ENCODE data around the gene VGLL4. TPM values are rescaled to one million over a fixed set of nuclear protein-coding genes. Genes with fewer than 3 reads are reported as not detected.

VGLL4 gene
- total RNA-seq, 2 experiments from 2014 or later = 37.1 TPM

- H3K27me3 Mint-ChIP-seq (ENCODE audit: low read depth) = peaks cover 5% of the 10 kb centered on the region
- DNase-seq = no peak
- CTCF ChIA-PET = interaction anchor here (0.5 to 6.3 kb wide), 11 partner anchors 9 to 413 kb away, joined by 3 to 76 read pairs (median 3); no protein-coding TSS in a partner anchor
- no peaks in the 10 kb centered on the region for H3K9me3 Mint-ChIP-seq (ENCODE audit: insufficient read depth)
- no peak overlapping the region for H3K4me3 Mint-ChIP-seq
- no peak overlapping the region for H3K27ac Mint-ChIP-seq
- peaks cover 6% of the 10 kb centered on the region for H3K4me1 Mint-ChIP-seq (ENCODE audit: low read depth)
- no peak for ATAC-seq
- H3K36me3 Mint-ChIP-seq (ENCODE audit: low read depth) = no peaks in the 10 kb centered on the region
- POLR2A ChIA-PET = interaction anchor here (0.8 kb wide), 1 partner anchor 85 kb away, joined by 3 read pairs; no protein-coding TSS in a partner anchor
These were observed 6.7 kb upstream of the VGLL4 start for GRCh38 chr3:11650391-11650790.

- Mint-ChIP-seq H3K4me3 (no peak overlapping the region), H3K27ac (no peak overlapping the region), H3K27me3 (ENCODE audit: low read depth) (peaks cover 5% of the 10 kb centered on the region), H3K9me3 (ENCODE audit: insufficient read depth) (no peaks in the 10 kb centered on the region), H3K36me3 (ENCODE audit: low read depth) (no peaks in the 10 kb centered on the region), H3K4me1 (ENCODE audit: low read depth) (peaks cover 5% of the 10 kb centered on the region)
- DNase-seq (no peak), ATAC-seq (no peak)
- POLR2A ChIA-PET = no interaction called here
- CTCF ChIA-PET = interaction anchor here (6.3 kb wide), 1 partner anchor 269 kb away, joined by 76 read pairs; no protein-coding TSS in a partner anchor
These were observed 5.0 kb upstream of the VGLL4 start for GRCh38 chr3:11648735-11649134.

DNA sequence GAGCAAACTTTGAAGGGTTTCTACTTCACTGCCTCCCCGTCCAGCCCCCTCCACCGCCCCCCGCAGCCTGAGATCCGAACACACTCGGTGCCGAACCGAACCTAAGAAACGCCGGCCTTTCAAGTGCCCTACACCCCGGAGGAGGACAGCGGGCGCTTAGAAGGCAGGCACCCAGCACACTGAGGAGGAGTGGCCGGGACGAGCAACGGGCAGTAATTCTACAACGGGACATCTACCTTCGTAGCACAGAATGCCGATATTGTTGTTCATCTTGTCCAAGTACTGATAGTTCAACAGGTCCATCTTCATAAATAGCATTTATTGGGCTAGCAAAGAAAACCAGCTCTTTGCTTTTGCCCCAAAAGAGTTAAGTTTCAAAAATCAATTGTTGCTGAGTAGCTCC is 513 bp downstream of the VGLL4 start:
- POLR2A ChIA-PET = interaction anchor here (0.7 to 2.2 kb wide), 6 partner anchors 12 to 73 kb away, joined by 3 to 23 read pairs (median 3); no protein-coding TSS in a partner anchor
- ATAC-seq = peak; percentile 50
- peak overlapping the region; percentile 91 for H3K4me3 Mint-ChIP-seq
- DNase-seq = peak; percentile 46
- H3K36me3 Mint-ChIP-seq (ENCODE audit: low read depth) = peaks cover 30% of the 10 kb centered on the region
- peaks cover 41% of the 10 kb centered on the region for H3K4me1 Mint-ChIP-seq (ENCODE audit: low read depth)
- no peaks in the 10 kb centered on the region for H3K9me3 Mint-ChIP-seq (ENCODE audit: insufficient read depth)
- peaks cover 5% of the 10 kb centered on the region for H3K27me3 Mint-ChIP-seq (ENCODE audit: low read depth)
- CTCF ChIA-PET = interaction anchor here (1.0 to 2.5 kb wide), 7 partner anchors 10 to 264 kb away, joined by 3 to 14 read pairs (median 6); no protein-coding TSS in a partner anchor
- H3K27ac Mint-ChIP-seq = peak overlapping the region; percentile 98

GRCh38 chr3:11642431-11643191 is 1.1 kb downstream of the VGLL4 start:
- peaks cover 35% of the 10 kb centered on the region for H3K36me3 Mint-ChIP-seq (ENCODE audit: low read depth)
- POLR2A ChIA-PET = interaction anchor here (0.7 to 2.2 kb wide), 5 partner anchors 11 to 74 kb away, joined by 3 to 23 read pairs (median 3); no protein-coding TSS in a partner anchor
- peak overlapping the region; percentile 98 for H3K27ac Mint-ChIP-seq
- no peaks in the 10 kb centered on the region for H3K9me3 Mint-ChIP-seq (ENCODE audit: insufficient read depth)
- CTCF ChIA-PET = interaction anchor here (1.4 to 2.5 kb wide), 4 partner anchors 13 to 264 kb away, joined by 6 to 14 read pairs (median 8); no protein-coding TSS in a partner anchor
- ATAC-seq (peak; percentile 83), DNase-seq (peak; percentile 81)
- peaks cover 4% of the 10 kb centered on the region for H3K27me3 Mint-ChIP-seq (ENCODE audit: low read depth)
- peak overlapping the region; percentile 91 for H3K4me3 Mint-ChIP-seq
- peaks cover 47% of the 10 kb centered on the region for H3K4me1 Mint-ChIP-seq (ENCODE audit: low read depth)

DNA sequence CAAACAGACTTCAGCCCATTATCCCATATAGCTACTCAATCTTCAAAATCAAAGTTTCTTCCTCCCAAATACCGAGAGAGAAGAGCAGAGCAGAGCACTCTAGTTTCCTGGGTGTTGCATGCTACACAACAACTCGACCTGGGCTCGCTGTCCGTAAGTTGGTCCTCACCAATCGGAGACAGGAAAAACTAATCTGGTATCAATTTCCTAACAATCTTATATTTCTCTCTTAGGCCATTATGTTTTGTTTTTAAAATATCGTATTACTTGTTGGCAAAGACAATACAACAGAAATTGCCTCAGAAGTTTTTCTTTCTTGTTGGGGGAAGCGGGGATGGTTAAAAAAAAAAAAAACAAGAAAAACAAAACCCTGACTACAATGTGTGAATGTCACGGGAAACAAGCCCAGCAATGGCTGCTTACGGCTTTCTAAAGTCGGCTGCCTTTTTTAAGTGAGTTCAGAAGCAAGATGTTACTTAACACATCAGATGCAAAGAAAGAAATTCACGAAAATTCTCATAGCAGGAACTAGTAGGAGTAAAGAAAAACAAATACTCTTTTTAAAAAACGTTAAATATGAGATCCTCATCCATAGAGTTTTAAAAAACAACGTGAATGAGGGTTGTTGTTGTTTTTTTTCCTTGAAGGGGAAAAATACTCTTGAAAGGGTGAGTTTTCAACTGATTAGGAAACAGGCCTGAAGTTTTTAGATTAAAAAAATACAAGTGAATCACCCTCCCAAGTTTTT is 1.9 kb downstream of the VGLL4 start:
- DNase-seq (no peak), ATAC-seq (no peak)
- Mint-ChIP-seq H3K4me1 (ENCODE audit: low read depth) (peaks cover 54% of the 10 kb centered on the region), H3K9me3 (ENCODE audit: insufficient read depth) (no peaks in the 10 kb centered on the region), H3K36me3 (ENCODE audit: low read depth) (peaks cover 37% of the 10 kb centered on the region), H3K4me3 (peak overlapping the region; percentile 91), H3K27ac (peak overlapping the region; percentile 98), H3K27me3 (ENCODE audit: low read depth) (peaks cover 2% of the 10 kb centered on the region)
- POLR2A ChIA-PET = interaction anchor here (4.5 kb wide), 1 partner anchor 16 kb away, joined by 25 read pairs; no protein-coding TSS in a partner anchor
- CTCF ChIA-PET = interaction anchor here (1.0 kb wide), 2 partner anchors 9 to 17 kb away, joined by 3 to 4 read pairs; no protein-coding TSS in a partner anchor

DNA sequence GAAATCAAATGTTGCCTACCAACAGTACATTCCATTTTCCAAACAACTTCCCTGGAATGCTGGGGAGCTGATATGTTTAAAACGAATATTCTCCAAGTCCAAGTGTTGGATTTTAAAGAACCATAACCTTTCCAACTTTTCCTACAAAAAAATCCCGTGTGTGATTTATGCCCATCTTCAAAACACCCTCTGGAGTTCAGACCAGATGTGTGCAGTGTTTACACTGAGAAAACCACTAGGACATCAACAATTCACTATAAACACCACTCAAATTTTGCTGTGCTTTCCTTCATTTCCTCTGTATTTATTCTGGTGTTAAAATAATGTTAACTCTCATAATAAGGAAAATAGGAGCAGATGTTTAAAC is 2.4 kb downstream of the VGLL4 start:
- Mint-ChIP-seq H3K9me3 (ENCODE audit: insufficient read depth) (no peaks in the 10 kb centered on the region), H3K27ac (peak overlapping the region; percentile 98), H3K4me1 (ENCODE audit: low read depth) (peaks cover 59% of the 10 kb centered on the region), H3K27me3 (ENCODE audit: low read depth) (no peaks in the 10 kb centered on the region), H3K36me3 (ENCODE audit: low read depth) (peaks cover 39% of the 10 kb centered on the region), H3K4me3 (peak overlapping the region; percentile 91)
- POLR2A ChIA-PET = interaction anchor here (0.7 to 4.5 kb wide), 2 partner anchors 16 to 302 kb away, joined by 3 to 25 read pairs; no protein-coding TSS in a partner anchor
- CTCF ChIA-PET = interaction anchor here (1.0 kb wide), 2 partner anchors 10 to 17 kb away, joined by 3 to 4 read pairs; no protein-coding TSS in a partner anchor
- ATAC-seq (no peak), DNase-seq (no peak)

DNA sequence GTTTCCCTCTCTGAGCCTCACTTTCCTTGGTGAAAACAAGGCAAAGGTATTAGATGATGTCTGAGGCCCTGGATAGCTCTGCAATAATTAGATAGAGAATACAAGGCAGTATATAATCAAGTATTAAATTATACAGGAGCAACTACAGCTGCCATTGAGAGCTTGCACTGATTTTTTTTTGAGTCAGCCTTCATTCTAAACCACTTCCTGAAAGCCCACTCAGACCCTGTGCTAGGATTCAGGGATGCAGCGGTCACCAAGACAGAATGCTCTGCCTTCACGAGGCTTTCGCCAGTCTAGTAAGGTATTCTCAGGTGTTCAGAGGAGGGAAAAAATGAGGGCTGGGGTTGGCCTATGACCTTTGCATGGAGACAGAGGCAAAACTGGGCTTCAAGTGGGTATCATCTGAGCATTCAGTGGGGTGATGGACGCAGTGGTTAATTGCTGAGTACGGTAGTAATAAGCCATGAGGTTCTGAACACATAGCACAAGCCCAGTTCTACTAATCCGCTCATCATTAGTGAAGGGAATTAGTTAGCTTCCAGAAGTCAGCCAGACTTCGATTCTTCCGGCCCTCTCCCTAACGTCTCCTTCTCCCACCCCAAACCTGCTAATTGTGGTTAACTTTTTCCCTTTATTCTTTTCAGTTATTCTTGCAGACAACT is 3.6 kb downstream of the VGLL4 start:
- POLR2A ChIA-PET = interaction anchor here (4.5 kb wide), 1 partner anchor 14 kb away, joined by 25 read pairs; no protein-coding TSS in a partner anchor
- Mint-ChIP-seq H3K27ac (peak overlapping the region; percentile 58), H3K9me3 (ENCODE audit: insufficient read depth) (no peaks in the 10 kb centered on the region), H3K4me3 (peak overlapping the region; percentile 91), H3K36me3 (ENCODE audit: low read depth) (peaks cover 39% of the 10 kb centered on the region), H3K27me3 (ENCODE audit: low read depth) (no peaks in the 10 kb centered on the region), H3K4me1 (ENCODE audit: low read depth) (peaks cover 68% of the 10 kb centered on the region)
- DNase-seq = no peak
- CTCF ChIA-PET = interaction anchor here (3.2 kb wide), 1 partner anchor 14 kb away, joined by 14 read pairs; no protein-coding TSS in a partner anchor
- no peak for ATAC-seq

GRCh38 chr3:11638495-11639358 is 5.0 kb downstream of the VGLL4 start:
- DNase-seq (no peak), ATAC-seq (no peak)
- H3K27me3 Mint-ChIP-seq (ENCODE audit: low read depth) = no peaks in the 10 kb centered on the region
- ChIA-PET CTCF (interaction anchor here (0.6 to 3.2 kb wide), 4 partner anchors 13 to 32 kb away, joined by 3 to 14 read pairs (median 4); no protein-coding TSS in a partner anchor), POLR2A (interaction anchor here (4.5 kb wide), 1 partner anchor 13 kb away, joined by 25 read pairs; no protein-coding TSS in a partner anchor)
- H3K36me3 Mint-ChIP-seq (ENCODE audit: low read depth) = peaks cover 45% of the 10 kb centered on the region
- H3K4me1 Mint-ChIP-seq (ENCODE audit: low read depth) = peaks cover 75% of the 10 kb centered on the region
- H3K9me3 Mint-ChIP-seq (ENCODE audit: insufficient read depth) = no peaks in the 10 kb centered on the region
- peak overlapping the region; percentile 39 for H3K27ac Mint-ChIP-seq
- H3K4me3 Mint-ChIP-seq = no peak overlapping the region

GRCh38 chr3:11637901-11638458 is 5.7 kb downstream of the VGLL4 start:
- ChIA-PET CTCF (interaction anchor here (0.6 to 3.2 kb wide), 4 partner anchors 12 to 31 kb away, joined by 3 to 14 read pairs (median 4); no protein-coding TSS in a partner anchor), POLR2A (interaction anchor here (4.5 kb wide), 1 partner anchor 12 kb away, joined by 25 read pairs; no protein-coding TSS in a partner anchor)
- Mint-ChIP-seq H3K4me3 (no peak overlapping the region), H3K36me3 (ENCODE audit: low read depth) (peaks cover 45% of the 10 kb centered on the region), H3K27me3 (ENCODE audit: low read depth) (no peaks in the 10 kb centered on the region), H3K27ac (no peak overlapping the region), H3K4me1 (ENCODE audit: low read depth) (peaks cover 78% of the 10 kb centered on the region), H3K9me3 (ENCODE audit: insufficient read depth) (no peaks in the 10 kb centered on the region)
- no peak for ATAC-seq
- no peak for DNase-seq

DNA sequence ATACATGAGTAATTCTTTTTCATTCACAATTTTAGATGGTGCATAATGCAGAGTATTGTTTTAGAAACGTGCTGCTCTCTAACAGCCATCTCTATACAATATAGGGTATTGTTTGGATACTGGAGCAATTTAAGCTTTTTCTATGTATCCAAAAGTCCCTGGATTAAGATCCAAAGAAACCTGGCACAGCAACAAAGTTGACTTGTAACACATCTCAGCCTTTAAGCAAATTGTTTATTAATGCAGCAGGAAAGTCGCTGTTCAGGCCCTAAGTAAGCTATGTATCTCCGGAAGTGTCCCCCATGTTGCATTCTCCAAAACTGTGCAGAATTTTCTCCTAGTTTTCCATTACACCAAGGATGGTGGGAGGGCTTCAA is 7.3 kb downstream of the VGLL4 start:
- Mint-ChIP-seq H3K27ac (no peak overlapping the region), H3K36me3 (ENCODE audit: low read depth) (peaks cover 42% of the 10 kb centered on the region), H3K4me1 (ENCODE audit: low read depth) (peaks cover 87% of the 10 kb centered on the region), H3K9me3 (ENCODE audit: insufficient read depth) (no peaks in the 10 kb centered on the region), H3K4me3 (no peak overlapping the region), H3K27me3 (ENCODE audit: low read depth) (no peaks in the 10 kb centered on the region)
- no peak for DNase-seq
- ChIA-PET POLR2A (interaction anchor here (1.0 kb wide), 1 partner anchor 74 kb away, joined by 3 read pairs; no protein-coding TSS in a partner anchor), CTCF (no interaction called here)
- ATAC-seq = no peak

Data from activated CD8-positive, alpha-beta T cell treated with anti-CD3 and anti-CD28 coated beads, Interleukin-2, amount 10 ng/mL, durations not matched to agents 7 days and 5 days (primary cell).